ENCODE measurements around the gene TMEM143. TPM values are rescaled to one million over a fixed set of nuclear protein-coding genes. Genes with fewer than 3 reads are reported as not detected.

TMEM143 gene
- total RNA-seq, 2 experiments from 2014 or later = 9.4 to 11.0 TPM

GRCh38 chr19:48371367-48371766, 7.6 kb upstream of the TMEM143 start:
- intact Hi-C loops (cut with DNase I, micrococcal nuclease) = no loop called here
- no peaks in the 10 kb centered on the region for H3K9me3 Mint-ChIP-seq
- Histone ChIP-seq H3K27ac (ENCODE audit: low read depth in 1 of 2, low read length in 2 of 2) (no peak overlapping the region), H3K9me3 (ENCODE audit: control insufficient read depth in 1 of 2, insufficient read depth in 1 of 2, low read length in 2 of 2) (no peaks in the 10 kb centered on the region), H3K4me3 (ENCODE audit: low read length) (no peak overlapping the region), H3K36me3 (ENCODE audit: insufficient read depth, low read length) (no peaks in the 10 kb centered on the region), H3K4me1 (ENCODE audit: insufficient read depth, low read length) (no peaks in the 10 kb centered on the region), H3K27me3 (ENCODE audit: control insufficient read depth in 1 of 2, insufficient read depth in 2 of 2, low read length in 2 of 2) (peaks cover 0 to 2% of the 10 kb centered on the region in 2 experiments)
- no peaks in the 10 kb centered on the region for H3K27me3 Mint-ChIP-seq
- DNase-seq (no peak), ATAC-seq (ENCODE audit: poor library complexity) (no peak)
- no peaks in the 10 kb centered on the region for H3K4me1 Mint-ChIP-seq (ENCODE audit: low read depth)
- POLR2A ChIA-PET = interaction anchor here (1.0 kb wide), 1 partner anchor 20 kb away, joined by 3 read pairs; the partner anchor contains the start of gene KDELR1
- no peak overlapping the region for H3K4me3 Mint-ChIP-seq
- CTCF ChIA-PET = interaction anchor here (0.6 kb wide), 1 partner anchor 36 kb away, joined by 4 read pairs; no protein-coding TSS in a partner anchor
- H3K36me3 Mint-ChIP-seq (ENCODE audit: low read depth) = no peaks in the 10 kb centered on the region
- TF ChIP-seq CTCF (IDR thresholded peaks at IDR 0.05) = no peak
- no peak overlapping the region for H3K27ac Mint-ChIP-seq

DNA sequence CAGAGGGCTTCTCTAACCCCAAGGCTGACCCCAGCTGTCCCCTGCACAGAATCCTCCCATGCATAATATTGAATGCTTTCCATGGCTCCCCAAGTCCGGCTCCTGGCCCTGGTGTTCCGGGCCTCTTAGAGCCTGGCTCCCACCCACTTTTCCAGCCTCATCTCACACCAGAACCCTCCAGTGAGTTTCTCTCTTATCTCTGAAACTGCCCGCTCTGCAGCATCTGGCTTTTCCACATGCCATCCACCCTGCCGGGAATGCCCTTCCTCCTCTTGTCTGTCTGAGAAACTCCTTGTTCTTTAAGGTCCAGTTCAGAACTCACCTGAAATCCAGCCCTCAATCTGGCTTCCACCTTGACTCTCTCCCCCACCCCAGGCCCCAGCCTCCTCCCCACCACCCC, 7.2 kb upstream of the TMEM143 start:
- POLR2A ChIA-PET = no interaction called here
- no peaks in the 10 kb centered on the region for H3K36me3 ChIP-seq (ENCODE audit: insufficient read depth, low read length)
- H3K4me1 Mint-ChIP-seq (ENCODE audit: low read depth) = no peaks in the 10 kb centered on the region
- H3K9me3 Mint-ChIP-seq = no peaks in the 10 kb centered on the region
- no peaks in the 10 kb centered on the region for H3K36me3 Mint-ChIP-seq (ENCODE audit: low read depth)
- DNase-seq = no peak
- CTCF ChIA-PET = no interaction called here
- no peak overlapping the region for H3K27ac Mint-ChIP-seq
- H3K4me3 Mint-ChIP-seq = no peak overlapping the region
- peaks cover 0 to 2% of the 10 kb centered on the region in 2 experiments for H3K27me3 ChIP-seq (ENCODE audit: control insufficient read depth in 1 of 2, insufficient read depth in 2 of 2, low read length in 2 of 2)
- no peak overlapping the region for H3K27ac ChIP-seq (ENCODE audit: low read depth in 1 of 2, low read length in 2 of 2)
- H3K4me1 ChIP-seq (ENCODE audit: insufficient read depth, low read length) = no peaks in the 10 kb centered on the region
- no peak for ATAC-seq (ENCODE audit: poor library complexity)
- intact Hi-C loops (cut with DNase I, micrococcal nuclease) = no loop called here
- no peak for TF ChIP-seq CTCF (IDR thresholded peaks at IDR 0.05)
- H3K27me3 Mint-ChIP-seq = no peaks in the 10 kb centered on the region
- H3K9me3 ChIP-seq (ENCODE audit: control insufficient read depth in 1 of 2, insufficient read depth in 1 of 2, low read length in 2 of 2) = no peaks in the 10 kb centered on the region
- H3K4me3 ChIP-seq (ENCODE audit: low read length) = no peak overlapping the region

DNA sequence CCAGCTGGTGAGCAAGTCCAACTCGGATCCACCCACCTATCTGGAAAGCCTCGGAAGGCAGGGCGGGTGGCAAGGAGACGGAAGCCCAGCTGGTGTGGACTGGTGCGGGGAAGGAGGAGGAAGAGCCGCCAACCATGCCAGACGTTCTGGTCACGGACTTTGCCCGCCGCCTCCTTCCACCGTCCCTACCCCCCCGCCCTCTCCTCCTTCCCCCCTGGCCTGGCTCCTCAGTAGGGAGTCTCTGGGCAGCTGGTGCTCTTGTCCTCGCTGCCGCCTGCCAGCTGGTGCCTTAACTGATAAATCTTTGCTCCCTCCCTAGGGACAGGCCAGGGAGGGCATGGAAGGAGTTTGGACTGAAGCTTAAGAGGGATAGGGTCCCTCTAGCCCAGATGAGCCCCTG, 5.2 kb upstream of the TMEM143 start:
- H3K27ac Mint-ChIP-seq = no peak overlapping the region
- H3K27me3 Mint-ChIP-seq = no peaks in the 10 kb centered on the region
- H3K9me3 Mint-ChIP-seq = no peaks in the 10 kb centered on the region

More for the DNA sequence above, 5.2 kb upstream of the TMEM143 start:
- no peak for DNase-seq
- no peaks in the 10 kb centered on the region for H3K9me3 ChIP-seq (ENCODE audit: control insufficient read depth in 1 of 2, insufficient read depth in 1 of 2, low read length in 2 of 2)
- CTCF ChIA-PET = no interaction called here
- peaks cover 9% of the 10 kb centered on the region for H3K4me1 ChIP-seq (ENCODE audit: insufficient read depth, low read length)
- intact Hi-C loops (cut with DNase I, micrococcal nuclease) = loop anchor here in 1 of 2 experiments (10.0 kb wide), 2 partner anchors 626 to 1754 kb away; partner anchors contain the start of genes GYS1 and RUVBL2
- peaks cover 7% of the 10 kb centered on the region for H3K4me1 Mint-ChIP-seq (ENCODE audit: low read depth)
- no peak overlapping the region for H3K27ac ChIP-seq (ENCODE audit: low read depth in 1 of 2, low read length in 2 of 2)
- H3K27me3 ChIP-seq (ENCODE audit: control insufficient read depth in 1 of 2, insufficient read depth in 2 of 2, low read length in 2 of 2) = peaks cover 0 to 2% of the 10 kb centered on the region in 2 experiments
- no peak overlapping the region for H3K4me3 ChIP-seq (ENCODE audit: low read length)
- POLR2A ChIA-PET = no interaction called here
- no peak for ATAC-seq (ENCODE audit: poor library complexity)
- TF ChIP-seq CTCF (IDR thresholded peaks at IDR 0.05) = no peak
- H3K36me3 ChIP-seq (ENCODE audit: insufficient read depth, low read length) = no peaks in the 10 kb centered on the region
- H3K36me3 Mint-ChIP-seq (ENCODE audit: low read depth) = peaks cover 2% of the 10 kb centered on the region
- H3K4me3 Mint-ChIP-seq = no peak overlapping the region
